ENCODE data around the gene OSBPL5. TPM values are rescaled to one million over a fixed set of nuclear protein-coding genes. Genes with fewer than 3 reads are reported as not detected.
A peak's percentile ranks its signal among the peaks of the same experiment; 100 is the strongest.

Gene OSBPL5
- total and polyA plus RNA-seq, 4 experiments from 2014 or later = 0.75 to 5.2 (median 2.9) TPM

DNA sequence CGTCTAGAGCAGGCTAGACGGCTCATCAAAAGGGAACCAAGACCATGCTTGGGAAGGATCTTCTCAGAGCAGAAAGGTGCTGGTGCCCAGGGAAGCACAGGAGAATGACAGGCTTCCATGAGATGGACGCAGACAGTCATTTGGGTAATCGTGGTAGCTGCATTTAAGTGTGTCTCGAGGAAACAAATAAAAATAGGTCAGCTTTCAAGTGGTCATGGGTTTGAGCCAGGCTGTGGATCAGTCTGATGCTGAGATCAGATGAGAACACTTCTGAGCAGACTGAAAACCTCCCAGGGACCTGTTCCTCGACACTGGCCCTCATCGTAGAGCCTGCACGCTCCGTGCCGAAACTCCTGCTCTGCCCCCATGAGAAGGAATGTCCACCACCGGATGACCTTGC, 112.5 kb downstream of the OSBPL5 start:
- intact Hi-C loops (cut with micrococcal nuclease) = no loop called here

GRCh38 chr11:3052109-3052479, 113.0 kb downstream of the OSBPL5 start:
- H3K27me3 Mint-ChIP-seq = no peaks in the 10 kb centered on the region
- no peak overlapping the region for H3K4me3 ChIP-seq (ENCODE audit: low read length in 2 of 2)
- no peaks in the 10 kb centered on the region for H3K9me3 Mint-ChIP-seq
- H3K9me3 ChIP-seq (ENCODE audit: control insufficient read depth in 1 of 2, low read length in 2 of 2) = no peaks in the 10 kb centered on the region
- no peak overlapping the region for H3K4me3 Mint-ChIP-seq
- peaks cover 32 to 69% (median 50%) of the 10 kb centered on the region in 4 donors for H3K4me1 Mint-ChIP-seq
- POLR2A ChIA-PET (ENCODE audit: partially characterized antibody) = interaction anchor here (1.4 kb wide), 1 partner anchor 38 kb away, joined by 3 read pairs; no protein-coding TSS in a partner anchor
- peaks cover 0 to 23% of the 10 kb centered on the region in 2 donors for H3K36me3 Mint-ChIP-seq
- CTCF ChIA-PET (ENCODE audit: partially characterized antibody) = no interaction called here
- intact Hi-C loops (cut with micrococcal nuclease) = no loop called here
- H3K4me1 ChIP-seq (ENCODE audit: insufficient read depth, low read length) = peaks cover 51% of the 10 kb centered on the region
- H3K27ac Mint-ChIP-seq = no peak overlapping the region
- no peak for DNase-seq
- H3K27me3 ChIP-seq (ENCODE audit: insufficient read depth, low read length) = no peaks in the 10 kb centered on the region
- peaks cover 6% of the 10 kb centered on the region for H3K36me3 ChIP-seq (ENCODE audit: insufficient read depth, low read length)
- no peak overlapping the region for H3K27ac ChIP-seq (ENCODE audit: low read depth, low read length)

More for the DNA sequence above, 112.5 kb downstream of the OSBPL5 start:
- Histone ChIP-seq H3K27me3 (ENCODE audit: insufficient read depth, low read length) (no peaks in the 10 kb centered on the region), H3K36me3 (ENCODE audit: insufficient read depth, low read length) (peaks cover 6% of the 10 kb centered on the region), H3K27ac (ENCODE audit: low read depth, low read length) (no peak overlapping the region), H3K4me3 (ENCODE audit: low read length in 2 of 2) (no peak overlapping the region), H3K4me1 (ENCODE audit: insufficient read depth, low read length) (peaks cover 51% of the 10 kb centered on the region), H3K9me3 (ENCODE audit: control insufficient read depth in 1 of 2, low read length in 2 of 2) (no peaks in the 10 kb centered on the region)
- no peaks in the 10 kb centered on the region for H3K27me3 Mint-ChIP-seq
- H3K36me3 Mint-ChIP-seq = peaks cover 0 to 25% of the 10 kb centered on the region in 2 donors
- ChIA-PET POLR2A (ENCODE audit: partially characterized antibody) (no interaction called here), CTCF (ENCODE audit: partially characterized antibody) (no interaction called here)
- H3K9me3 Mint-ChIP-seq = no peaks in the 10 kb centered on the region
- no peak overlapping the region for H3K4me3 Mint-ChIP-seq
- peaks cover 35 to 73% (median 54%) of the 10 kb centered on the region in 4 donors for H3K4me1 Mint-ChIP-seq
- peak overlapping the region in 5 of 7 donors; percentile 37 to 75 (median 70) for H3K27ac Mint-ChIP-seq
- no peak for DNase-seq

DNA sequence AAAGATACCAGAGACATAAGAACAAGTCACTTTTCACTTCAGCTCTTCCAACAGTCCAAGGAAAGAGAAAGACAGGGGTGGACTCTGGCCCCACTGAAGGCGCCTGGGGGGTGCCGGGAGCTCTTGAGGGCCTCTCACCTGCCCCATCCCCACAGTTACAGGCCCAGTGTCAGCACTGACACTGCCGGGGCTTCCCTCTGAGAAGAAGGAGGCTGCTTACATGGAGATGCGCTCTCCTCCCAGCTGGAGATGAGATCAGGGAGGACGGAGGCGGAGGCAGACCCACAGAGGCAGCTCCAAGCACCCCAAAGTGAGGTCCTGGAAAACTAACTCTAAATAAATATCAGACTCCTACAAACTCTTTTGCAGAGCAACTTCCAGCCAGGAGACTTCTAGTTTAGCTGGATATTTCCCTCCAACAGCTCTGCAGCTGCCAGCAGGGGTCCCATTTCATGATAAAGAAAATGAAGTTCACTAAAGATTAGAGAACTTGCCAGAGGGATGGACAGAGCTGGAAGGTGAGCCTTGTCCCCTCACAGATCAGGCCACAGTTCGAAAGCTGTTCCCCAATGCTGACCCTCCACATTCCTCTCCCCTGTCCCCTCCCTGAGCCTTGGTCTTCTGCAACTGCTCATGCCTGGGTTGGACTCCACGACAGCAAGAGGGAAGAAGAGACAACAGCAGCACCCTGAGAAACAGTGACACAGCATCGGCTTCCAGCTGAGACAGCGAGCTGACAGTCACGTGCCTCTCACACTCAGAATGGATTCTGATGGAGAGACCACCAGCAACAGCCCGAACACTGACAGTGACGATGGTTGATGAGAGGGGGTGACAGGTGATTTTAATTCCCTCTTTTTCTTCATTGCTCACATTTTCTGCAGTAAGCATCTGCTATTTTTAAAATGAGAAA, 113.7 kb downstream of the OSBPL5 start:
- no peak for DNase-seq
- Mint-ChIP-seq H3K4me3 (peak overlapping the region in 1 of 8 donors; percentile 25), H3K27ac (peak overlapping the region in 6 of 7 donors; percentile 13 to 96 (median 58)), H3K9me3 (no peaks in the 10 kb centered on the region), H3K27me3 (no peaks in the 10 kb centered on the region), H3K36me3 (peaks cover 0 to 24% of the 10 kb centered on the region in 2 donors), H3K4me1 (peaks cover 32 to 68% (median 51%) of the 10 kb centered on the region in 4 donors)
- intact Hi-C loops (cut with micrococcal nuclease) = no loop called here
- no peak overlapping the region for H3K27ac ChIP-seq (ENCODE audit: low read depth, low read length)
- no peaks in the 10 kb centered on the region for H3K9me3 ChIP-seq (ENCODE audit: control insufficient read depth in 1 of 2, low read length in 2 of 2)
- CTCF ChIA-PET (ENCODE audit: partially characterized antibody) = interaction anchor here (0.8 to 3.6 kb wide), 2 partner anchors 39 to 159 kb away, joined by 3 to 23 read pairs; no protein-coding TSS in a partner anchor
- H3K27me3 ChIP-seq (ENCODE audit: insufficient read depth, low read length) = no peaks in the 10 kb centered on the region
- H3K36me3 ChIP-seq (ENCODE audit: insufficient read depth, low read length) = peaks cover 7% of the 10 kb centered on the region
- no peak overlapping the region for H3K4me3 ChIP-seq (ENCODE audit: low read length in 2 of 2)
- peaks cover 50% of the 10 kb centered on the region for H3K4me1 ChIP-seq (ENCODE audit: insufficient read depth, low read length)
- POLR2A ChIA-PET (ENCODE audit: partially characterized antibody) = interaction anchor here (1.4 kb wide), 1 partner anchor 37 kb away, joined by 3 read pairs; no protein-coding TSS in a partner anchor

DNA sequence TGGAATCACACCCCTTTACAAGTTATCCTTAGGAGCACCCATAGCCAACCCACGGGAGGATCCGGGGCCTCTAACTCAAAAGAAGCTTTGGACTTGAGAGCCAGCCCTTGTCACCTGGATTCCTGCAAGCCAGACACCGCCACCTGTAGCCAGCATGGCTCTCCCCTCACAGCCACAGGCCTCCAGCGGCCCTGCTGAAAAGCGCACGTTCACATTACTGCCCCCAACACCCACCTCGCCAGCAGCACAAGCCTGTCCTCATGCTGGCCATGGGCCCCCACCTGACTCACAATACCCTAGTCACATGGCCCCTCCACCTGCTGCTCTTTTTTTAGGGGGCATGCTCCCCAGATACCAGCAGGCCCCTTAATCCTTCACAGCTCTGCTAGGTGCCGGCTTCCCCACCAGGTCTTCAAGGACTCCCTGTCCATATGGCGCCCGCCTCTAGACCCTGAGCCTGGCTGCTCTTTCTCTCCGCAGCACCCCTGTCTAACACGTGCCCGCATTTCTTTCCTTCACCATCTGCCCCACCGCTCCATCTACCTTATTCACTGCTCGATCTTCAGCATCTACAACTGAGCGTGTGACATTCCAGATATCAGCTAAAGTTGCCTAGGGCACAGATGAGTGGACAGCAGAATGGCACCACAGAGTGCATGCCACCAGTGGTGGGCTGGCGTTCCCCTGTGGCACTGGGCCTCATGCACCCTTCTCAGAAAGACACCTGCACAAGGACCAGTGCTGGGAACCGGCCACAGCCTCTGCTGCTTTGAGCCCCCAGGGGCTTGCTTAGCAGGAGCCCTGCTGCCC, 114.5 kb downstream of the OSBPL5 start:
- no peak for DNase-seq
- Mint-ChIP-seq H3K9me3 (no peaks in the 10 kb centered on the region), H3K4me3 (peak overlapping the region in 7 of 8 donors; percentile 0 to 86 (median 48)), H3K4me1 (peaks cover 28 to 59% (median 45%) of the 10 kb centered on the region in 4 donors), H3K27me3 (no peaks in the 10 kb centered on the region), H3K27ac (peak overlapping the region; percentile 80 to 99 (median 96)), H3K36me3 (peaks cover 0 to 25% of the 10 kb centered on the region in 2 donors)
- no peaks in the 10 kb centered on the region for H3K9me3 ChIP-seq (ENCODE audit: control insufficient read depth in 1 of 2, low read length in 2 of 2)
- no peak overlapping the region for H3K4me3 ChIP-seq (ENCODE audit: low read length in 2 of 2)
- ChIA-PET CTCF (ENCODE audit: partially characterized antibody) (interaction anchor here (0.8 to 3.6 kb wide), 3 partner anchors 13 to 158 kb away, joined by 3 to 23 read pairs (median 7); no protein-coding TSS in a partner anchor), POLR2A (ENCODE audit: partially characterized antibody) (interaction anchor here (0.6 to 2.4 kb wide), 4 partner anchors 36 to 121 kb away, joined by 3 to 12 read pairs (median 4); no protein-coding TSS in a partner anchor)
- intact Hi-C loops (cut with micrococcal nuclease) = loop anchor here (1.0 kb wide), 1 partner anchor 41 kb away; no protein-coding TSS in a partner anchor
- H3K36me3 ChIP-seq (ENCODE audit: insufficient read depth, low read length) = peaks cover 10% of the 10 kb centered on the region
- peak overlapping the region; percentile 82 for H3K27ac ChIP-seq (ENCODE audit: low read depth, low read length)
- H3K27me3 ChIP-seq (ENCODE audit: insufficient read depth, low read length) = no peaks in the 10 kb centered on the region
- H3K4me1 ChIP-seq (ENCODE audit: insufficient read depth, low read length) = peaks cover 41% of the 10 kb centered on the region

GRCh38 chr11:3049430-3050243, 115.5 kb downstream of the OSBPL5 start:
- H3K27me3 Mint-ChIP-seq = no peaks in the 10 kb centered on the region
- H3K9me3 Mint-ChIP-seq = no peaks in the 10 kb centered on the region
- DNase-seq = peak; percentile 64 to 91 (median 76)
- H3K27ac ChIP-seq (ENCODE audit: low read depth, low read length) = peak overlapping the region; percentile 82
- peak overlapping the region; percentile 92 to 99 (median 96) for H3K27ac Mint-ChIP-seq
- no peaks in the 10 kb centered on the region for H3K9me3 ChIP-seq (ENCODE audit: control insufficient read depth in 1 of 2, low read length in 2 of 2)
- H3K4me3 ChIP-seq (ENCODE audit: low read length in 2 of 2) = no peak overlapping the region
- CTCF ChIA-PET (ENCODE audit: partially characterized antibody) = interaction anchor here (1.0 to 3.6 kb wide), 4 partner anchors 12 to 71 kb away, joined by 3 to 23 read pairs (median 5); no protein-coding TSS in a partner anchor
- H3K4me1 Mint-ChIP-seq = peaks cover 26 to 51% (median 38%) of the 10 kb centered on the region in 4 donors
- peak overlapping the region in 7 of 8 donors; percentile 0 to 86 (median 76) for H3K4me3 Mint-ChIP-seq
- POLR2A ChIA-PET (ENCODE audit: partially characterized antibody) = interaction anchor here (0.6 to 2.4 kb wide), 6 partner anchors 12 to 649 kb away, joined by 3 to 12 read pairs (median 5); partner anchors contain the start of gene TSSC4
- no peaks in the 10 kb centered on the region for H3K27me3 ChIP-seq (ENCODE audit: insufficient read depth, low read length)
- intact Hi-C loops (cut with micrococcal nuclease) = loop anchor here (1.0 kb wide), 1 partner anchor 42 kb away; no protein-coding TSS in a partner anchor
- H3K4me1 ChIP-seq (ENCODE audit: insufficient read depth, low read length) = peaks cover 35% of the 10 kb centered on the region
- peaks cover 2 to 29% of the 10 kb centered on the region in 2 donors for H3K36me3 Mint-ChIP-seq
- peaks cover 10% of the 10 kb centered on the region for H3K36me3 ChIP-seq (ENCODE audit: insufficient read depth, low read length)

GRCh38 chr11:3047637-3048036, 117.5 kb downstream of the OSBPL5 start:
- no peaks in the 10 kb centered on the region for H3K9me3 Mint-ChIP-seq
- H3K27ac Mint-ChIP-seq = peak overlapping the region in 2 of 7 donors; percentile 10 to 31
- H3K27me3 Mint-ChIP-seq = no peaks in the 10 kb centered on the region
- CTCF ChIA-PET (ENCODE audit: partially characterized antibody) = interaction anchor here (0.9 to 1.6 kb wide), 4 partner anchors 9 to 95 kb away, joined by 3 to 7 read pairs (median 4); no protein-coding TSS in a partner anchor
- no peak overlapping the region for H3K27ac ChIP-seq (ENCODE audit: low read depth, low read length)
- POLR2A ChIA-PET (ENCODE audit: partially characterized antibody) = no interaction called here
- no peak overlapping the region for H3K4me3 Mint-ChIP-seq
- intact Hi-C loops (cut with micrococcal nuclease) = no loop called here
- no peak for DNase-seq
- no peaks in the 10 kb centered on the region for H3K27me3 ChIP-seq (ENCODE audit: insufficient read depth, low read length)
- H3K36me3 ChIP-seq (ENCODE audit: insufficient read depth, low read length) = peaks cover 9% of the 10 kb centered on the region
- peaks cover 7 to 30% of the 10 kb centered on the region in 2 donors for H3K36me3 Mint-ChIP-seq
- H3K4me1 Mint-ChIP-seq = peaks cover 22 to 49% (median 29%) of the 10 kb centered on the region in 4 donors
- H3K4me3 ChIP-seq (ENCODE audit: low read length in 2 of 2) = no peak overlapping the region
- H3K4me1 ChIP-seq (ENCODE audit: insufficient read depth, low read length) = peaks cover 21% of the 10 kb centered on the region
- no peaks in the 10 kb centered on the region for H3K9me3 ChIP-seq (ENCODE audit: control insufficient read depth in 1 of 2, low read length in 2 of 2)
